ENCODE data around the gene RGS4. TPM values are rescaled to one million over a fixed set of nuclear protein-coding genes. Genes with fewer than 3 reads are reported as not detected.

Gene RGS4
- total and polyA plus RNA-seq, 9 donors = 0.85 to 3.8 (median 1.8) TPM

DNA sequence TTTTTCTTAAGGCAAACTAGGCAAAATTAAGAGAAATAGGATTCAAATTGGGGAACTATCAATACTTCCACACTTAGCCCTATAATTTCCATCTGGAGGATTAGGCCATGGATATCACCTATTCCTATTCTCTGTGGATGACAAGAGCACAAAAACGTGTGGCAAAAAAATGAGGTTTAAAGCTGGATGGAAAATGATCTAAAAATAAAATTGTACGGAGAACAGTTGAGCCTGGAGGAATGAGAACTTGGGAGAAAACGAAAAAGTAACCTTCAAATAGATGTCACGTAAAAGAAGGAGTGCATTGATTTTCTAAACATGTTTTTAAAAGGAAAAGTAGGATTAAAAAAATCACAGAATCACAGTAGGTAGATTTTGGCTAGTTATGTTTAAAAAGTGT is 55.7 kb downstream of the RGS4 start:
- no CpG with 5 or more reads among the region's 4 CpGs for WGBS (ENCODE audit: insufficient coverage)
- Histone ChIP-seq H3K27ac (ENCODE audit: low read length) (no peak overlapping the region), H3K9me3 (replicated peaks; ENCODE audit: control insufficient read depth, low read depth, low read length) (no peaks in the 10 kb centered on the region), H3K27me3 (ENCODE audit: control insufficient read depth, insufficient read depth, low read length) (no peaks in the 10 kb centered on the region), H3K36me3 (ENCODE audit: control insufficient read depth, insufficient read depth, low read length) (no peaks in the 10 kb centered on the region), H3K4me1 (ENCODE audit: control insufficient read depth, insufficient read depth, low read length) (no peaks in the 10 kb centered on the region), H3K4me3 (ENCODE audit: low read length) (no peak overlapping the region)
- no peak for DNase-seq

Other genes with a start within 250 kb of the RGS4 start
- 9.7 TPM for gene CCDC190, start 208.2 kb upstream of the RGS4 start, total RNA-seq
- 1 to 10 TPM; 2.0 to 7.2 (median 5.5) TPM for gene CCDC190, start 208.2 kb upstream of the RGS4 start, polyA plus RNA-seq (ENCODE audit: insufficient read depth in 1 of 8, insufficient read length in 8 of 8, low replicate concordance in 1 of 8)
- 26.2 TPM for gene RGS5, start 133.6 kb downstream of the RGS4 start, total RNA-seq
- 10 to 100 TPM; 22.5 to 44.2 (median 36.3) TPM for gene RGS5, start 133.6 kb downstream of the RGS4 start, polyA plus RNA-seq (ENCODE audit: insufficient read depth in 1 of 8, insufficient read length in 8 of 8, low replicate concordance in 1 of 8)